Neutrophil (primary cell): ENCODE measurements around the gene ARFGAP1.

Experiments used
- H3K27ac ChIP-seq: fragments of 200-600 bp; sonication (generic); 2 replicates; pipeline ENCODE4 v1.5.1; 2016; ENCODE audit warnings: mild to moderate bottlenecking, moderate library complexity
- H3K27me3 ChIP-seq: fragments of 200-600 bp; sonication (generic); 2 replicates; pipeline ENCODE4 v1.6.0; 2016; ENCODE audit warnings: mild to moderate bottlenecking
- H3K36me3 ChIP-seq: fragments of 200-600 bp; sonication (generic); 2 replicates; pipeline ENCODE4 v1.5.1; 2017
- H3K4me1 ChIP-seq, 2 experiments: fragments of 200-600 bp in 1 of 2; sonication (generic) in 1 of 2; 1 replicate in 1 of 2; 2 replicates in 1 of 2; pipeline versions ENCODE4 v1.5.1 to v1.6.1; 2013 to 2016; ENCODE audit warnings: low read depth in 1 of 2, low read length in 1 of 2, mild to moderate bottlenecking in 1 of 2, moderate library complexity in 1 of 2; ENCODE audit not compliant: control insufficient read depth in 1 of 2, insufficient read depth in 1 of 2
- H3K4me3 ChIP-seq, 2 experiments: fragments of 200-600 bp in 1 of 2; sonication (generic) in 1 of 2; 1 replicate in 1 of 2; 2 replicates in 1 of 2; pipeline ENCODE4 v1.5.1; 2013 to 2016; ENCODE audit warnings: low read depth in 1 of 2, low read length in 1 of 2, mild to moderate bottlenecking in 1 of 2, moderate library complexity in 1 of 2
- H3K9me3 ChIP-seq: fragments of 200-600 bp; sonication (generic); 2 replicates; pipeline ENCODE4 v1.5.1; 2016
- TF ChIP-seq, protein P1 (sequence below): fragments of 200-600 bp; sonication (generic); IDR thresholded peaks from 2 replicates; pipeline ENCODE4 v1.5.1; 2016; ENCODE audit warnings: antibody characterized with exemption

ARFGAP1 gene

DNA sequence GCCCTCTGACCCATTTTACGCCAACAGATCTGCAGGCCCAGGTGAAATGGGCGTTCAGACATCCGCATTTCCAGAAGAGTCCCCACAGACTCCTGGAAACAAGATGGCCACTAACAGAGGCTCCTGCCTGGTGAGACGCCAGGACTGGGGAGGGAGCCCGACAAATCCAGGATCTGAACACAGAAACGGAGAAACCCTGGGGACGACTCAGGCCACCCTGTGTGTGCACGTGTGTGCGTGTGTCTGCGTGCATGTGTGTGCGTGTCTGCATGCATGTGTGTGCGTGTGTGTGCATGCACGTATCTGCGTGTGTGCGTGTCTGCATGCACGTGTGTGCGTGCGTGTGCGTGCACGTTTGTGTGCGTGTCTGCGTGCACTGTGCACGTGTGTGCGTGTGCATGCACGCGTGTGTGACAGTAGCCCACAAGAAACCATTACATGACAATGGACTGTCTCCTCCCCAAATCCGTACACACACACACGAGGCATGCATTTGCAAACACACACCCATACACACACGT, 63.7 kb downstream of the ARFGAP1 start:
- Histone ChIP-seq H3K4me3 (no peak overlapping the region), H3K27me3 (peaks cover 9% of the 10 kb centered on the region), H3K4me1 (no peaks in the 10 kb centered on the region), H3K9me3 (peaks cover 4% of the 10 kb centered on the region), H3K36me3 (no peaks in the 10 kb centered on the region), H3K27ac (no peak overlapping the region)
- TF ChIP-seq, protein P1, sequence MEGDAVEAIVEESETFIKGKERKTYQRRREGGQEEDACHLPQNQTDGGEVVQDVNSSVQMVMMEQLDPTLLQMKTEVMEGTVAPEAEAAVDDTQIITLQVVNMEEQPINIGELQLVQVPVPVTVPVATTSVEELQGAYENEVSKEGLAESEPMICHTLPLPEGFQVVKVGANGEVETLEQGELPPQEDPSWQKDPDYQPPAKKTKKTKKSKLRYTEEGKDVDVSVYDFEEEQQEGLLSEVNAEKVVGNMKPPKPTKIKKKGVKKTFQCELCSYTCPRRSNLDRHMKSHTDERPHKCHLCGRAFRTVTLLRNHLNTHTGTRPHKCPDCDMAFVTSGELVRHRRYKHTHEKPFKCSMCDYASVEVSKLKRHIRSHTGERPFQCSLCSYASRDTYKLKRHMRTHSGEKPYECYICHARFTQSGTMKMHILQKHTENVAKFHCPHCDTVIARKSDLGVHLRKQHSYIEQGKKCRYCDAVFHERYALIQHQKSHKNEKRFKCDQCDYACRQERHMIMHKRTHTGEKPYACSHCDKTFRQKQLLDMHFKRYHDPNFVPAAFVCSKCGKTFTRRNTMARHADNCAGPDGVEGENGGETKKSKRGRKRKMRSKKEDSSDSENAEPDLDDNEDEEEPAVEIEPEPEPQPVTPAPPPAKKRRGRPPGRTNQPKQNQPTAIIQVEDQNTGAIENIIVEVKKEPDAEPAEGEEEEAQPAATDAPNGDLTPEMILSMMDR = no peak

DNA sequence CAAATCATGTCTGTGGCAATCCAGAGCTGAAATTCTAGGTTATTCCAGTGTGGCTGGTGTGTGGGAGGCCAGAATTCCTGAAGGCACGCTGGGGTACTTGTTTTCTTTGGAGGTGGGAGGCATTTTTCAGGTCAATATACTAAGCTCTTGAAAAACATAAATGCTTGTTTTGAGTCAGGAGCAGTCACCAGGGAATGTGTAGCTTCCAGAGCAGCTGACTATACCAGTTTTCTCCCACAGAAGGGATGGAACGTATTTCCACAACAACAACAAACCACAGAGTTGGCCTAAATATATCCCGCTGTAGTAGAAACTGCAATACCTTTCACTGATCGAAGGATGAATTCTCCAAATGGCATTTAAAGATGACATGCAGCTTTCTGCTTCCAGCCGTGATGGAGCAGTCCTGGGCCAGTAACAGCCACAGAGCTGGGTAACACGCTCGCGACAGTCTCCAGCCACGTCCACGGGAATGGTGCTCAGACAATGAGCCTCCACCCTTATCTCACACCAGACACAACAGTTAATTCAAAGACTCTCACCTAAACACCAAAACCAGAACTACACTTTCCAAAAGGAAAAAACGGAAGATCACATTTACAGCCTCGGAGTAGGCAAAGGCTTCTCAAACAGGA, 65.3 kb downstream of the ARFGAP1 start:
- Histone ChIP-seq H3K27me3 (peaks cover 9% of the 10 kb centered on the region), H3K4me1 (no peaks in the 10 kb centered on the region), H3K9me3 (peaks cover 4% of the 10 kb centered on the region), H3K27ac (no peak overlapping the region), H3K36me3 (no peaks in the 10 kb centered on the region), H3K4me3 (no peak overlapping the region)
- TF ChIP-seq, protein P1 = no peak
